ENCODE measurements around the gene TMPRSS6.

The TMPRSS6 gene

GRCh38 chr22:37043828-37044538, 65.5 kb downstream of the TMPRSS6 start:
- H3K4me1 ChIP-seq (ENCODE audit: insufficient read depth, low read length), result no peaks in the 10 kb centered on the region
- H3K27ac ChIP-seq (ENCODE audit: low read depth, low read length), result no peak overlapping the region
- H3K36me3 ChIP-seq (ENCODE audit: insufficient read depth, low read length), result no peaks in the 10 kb centered on the region
- peaks cover 0 to 6% of the 10 kb centered on the region in 2 donors for H3K27me3 ChIP-seq (ENCODE audit: control insufficient read depth in 1 of 2, insufficient read depth in 2 of 2, low read length in 2 of 2)
- H3K4me3 ChIP-seq (ENCODE audit: low read depth in 1 of 2, low read length in 2 of 2), result no peak overlapping the region
- H3K9ac ChIP-seq (ENCODE audit: low read length), result no peak overlapping the region
- no peaks in the 10 kb centered on the region for H3K9me3 ChIP-seq (ENCODE audit: low read length)

DNA sequence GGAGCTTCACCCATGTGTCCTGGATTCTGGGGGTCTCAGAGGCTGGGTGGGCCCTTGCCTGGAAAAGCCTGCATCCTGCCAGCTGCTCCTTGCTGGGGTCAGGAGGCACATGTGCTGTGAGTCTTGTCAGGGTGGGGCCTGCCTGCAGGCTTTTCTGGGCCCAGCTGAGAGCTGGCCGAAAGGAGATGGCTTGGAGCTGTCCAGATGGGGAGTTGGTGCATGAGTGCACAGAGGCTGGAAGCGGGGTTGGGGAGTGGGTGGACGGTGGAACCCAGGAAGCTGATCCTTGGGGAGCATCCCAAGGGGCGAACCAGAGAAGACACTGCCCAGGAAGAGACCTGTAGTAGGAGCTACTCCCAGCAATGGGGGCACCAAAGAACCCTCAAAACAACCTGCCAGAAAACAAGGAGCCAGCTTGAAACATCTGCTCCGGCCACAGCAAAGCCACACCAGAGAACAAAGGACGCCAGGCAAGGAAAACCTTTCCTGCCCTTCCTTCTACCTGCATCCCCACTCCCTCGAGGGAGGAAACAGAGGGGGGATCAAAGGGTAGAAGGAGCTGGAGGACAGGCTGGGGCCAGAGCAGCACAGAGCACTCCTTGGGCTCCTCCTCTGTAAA, 66.2 kb downstream of the TMPRSS6 start:
- H3K36me3 ChIP-seq (ENCODE audit: insufficient read depth, low read length), result no peaks in the 10 kb centered on the region
- no peak overlapping the region for H3K27ac ChIP-seq (ENCODE audit: low read depth, low read length)
- no peak overlapping the region for H3K9ac ChIP-seq (ENCODE audit: low read length)
- H3K4me3 ChIP-seq (ENCODE audit: low read depth in 1 of 2, low read length in 2 of 2), result no peak overlapping the region
- no peaks in the 10 kb centered on the region for H3K4me1 ChIP-seq (ENCODE audit: insufficient read depth, low read length)
- no peaks in the 10 kb centered on the region for H3K9me3 ChIP-seq (ENCODE audit: low read length)
- peaks cover 0 to 6% of the 10 kb centered on the region in 2 donors for H3K27me3 ChIP-seq (ENCODE audit: control insufficient read depth in 1 of 2, insufficient read depth in 2 of 2, low read length in 2 of 2)

- Histone ChIP-seq H3K27me3 (ENCODE audit: control insufficient read depth in 1 of 2, insufficient read depth in 2 of 2, low read length in 2 of 2) (peaks cover 8 to 12% of the 10 kb centered on the region in 2 donors), H3K36me3 (ENCODE audit: insufficient read depth, low read length) (no peaks in the 10 kb centered on the region), H3K9ac (ENCODE audit: low read length) (no peak overlapping the region), H3K4me1 (ENCODE audit: insufficient read depth, low read length) (no peaks in the 10 kb centered on the region), H3K9me3 (ENCODE audit: low read length) (no peaks in the 10 kb centered on the region), H3K27ac (ENCODE audit: low read depth, low read length) (no peak overlapping the region), H3K4me3 (ENCODE audit: low read depth in 1 of 2, low read length in 2 of 2) (no peak overlapping the region)
Observed at GRCh38 chr22:37039466-37039865, 70.0 kb downstream of the TMPRSS6 start.

- no peaks in the 10 kb centered on the region for H3K36me3 ChIP-seq (ENCODE audit: insufficient read depth, low read length)
- H3K4me3 ChIP-seq (ENCODE audit: low read depth in 1 of 2, low read length in 2 of 2), result no peak overlapping the region
- H3K4me1 ChIP-seq (ENCODE audit: insufficient read depth, low read length), result no peaks in the 10 kb centered on the region
- no peak overlapping the region for H3K27ac ChIP-seq (ENCODE audit: low read depth, low read length)
- H3K9me3 ChIP-seq (ENCODE audit: low read length), result no peaks in the 10 kb centered on the region
- no peak overlapping the region for H3K9ac ChIP-seq (ENCODE audit: low read length)
- peaks cover 6 to 8% of the 10 kb centered on the region in 2 donors for H3K27me3 ChIP-seq (ENCODE audit: control insufficient read depth in 1 of 2, insufficient read depth in 2 of 2, low read length in 2 of 2)
Observed at GRCh38 chr22:37037669-37038068, 71.8 kb downstream of the TMPRSS6 start.

DNA sequence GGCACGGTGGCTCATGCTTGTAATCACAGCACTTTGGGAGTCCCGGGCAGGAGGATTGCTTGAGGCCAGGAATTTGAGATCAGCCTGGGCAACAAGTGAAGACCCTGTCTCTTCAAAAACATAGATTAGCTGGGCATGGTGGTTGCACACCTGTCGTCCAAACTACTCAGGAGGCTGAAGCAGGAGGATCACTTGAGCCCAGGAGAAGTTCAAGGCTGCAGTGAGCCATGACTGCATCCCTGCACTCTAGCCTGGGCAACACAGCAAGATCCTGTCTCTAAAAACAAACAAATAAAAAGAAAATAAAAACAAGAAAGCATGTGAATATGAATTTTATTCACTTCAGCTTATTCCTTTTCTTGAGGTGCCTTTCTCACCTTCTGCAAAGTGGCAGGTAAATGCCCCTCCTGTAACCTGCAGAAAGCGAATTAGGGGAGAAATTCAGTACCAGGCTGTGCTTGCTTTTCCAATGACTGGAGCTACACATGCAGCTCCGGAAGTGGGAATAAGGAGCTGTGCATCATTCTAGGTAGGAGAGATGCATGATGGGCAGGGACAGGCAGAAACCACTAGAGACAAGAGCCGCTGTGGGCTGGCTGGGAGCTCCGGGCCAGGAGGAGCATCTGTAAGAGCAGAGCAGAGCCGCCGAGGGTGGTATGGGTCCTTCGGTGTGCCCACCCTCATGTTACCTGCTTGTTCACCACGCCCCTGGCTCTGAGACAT, 72.7 kb downstream of the TMPRSS6 start:
- H3K4me1 ChIP-seq (ENCODE audit: insufficient read depth, low read length), result no peaks in the 10 kb centered on the region
- H3K27ac ChIP-seq (ENCODE audit: low read depth, low read length), result no peak overlapping the region
- H3K9me3 ChIP-seq (ENCODE audit: low read length), result no peaks in the 10 kb centered on the region
- H3K4me3 ChIP-seq (ENCODE audit: low read depth in 1 of 2, low read length in 2 of 2), result no peak overlapping the region
- H3K27me3 ChIP-seq (ENCODE audit: control insufficient read depth in 1 of 2, insufficient read depth in 2 of 2, low read length in 2 of 2), result peaks cover 6 to 8% of the 10 kb centered on the region in 2 donors
- no peak overlapping the region for H3K9ac ChIP-seq (ENCODE audit: low read length)
- H3K36me3 ChIP-seq (ENCODE audit: insufficient read depth, low read length), result no peaks in the 10 kb centered on the region

DNA sequence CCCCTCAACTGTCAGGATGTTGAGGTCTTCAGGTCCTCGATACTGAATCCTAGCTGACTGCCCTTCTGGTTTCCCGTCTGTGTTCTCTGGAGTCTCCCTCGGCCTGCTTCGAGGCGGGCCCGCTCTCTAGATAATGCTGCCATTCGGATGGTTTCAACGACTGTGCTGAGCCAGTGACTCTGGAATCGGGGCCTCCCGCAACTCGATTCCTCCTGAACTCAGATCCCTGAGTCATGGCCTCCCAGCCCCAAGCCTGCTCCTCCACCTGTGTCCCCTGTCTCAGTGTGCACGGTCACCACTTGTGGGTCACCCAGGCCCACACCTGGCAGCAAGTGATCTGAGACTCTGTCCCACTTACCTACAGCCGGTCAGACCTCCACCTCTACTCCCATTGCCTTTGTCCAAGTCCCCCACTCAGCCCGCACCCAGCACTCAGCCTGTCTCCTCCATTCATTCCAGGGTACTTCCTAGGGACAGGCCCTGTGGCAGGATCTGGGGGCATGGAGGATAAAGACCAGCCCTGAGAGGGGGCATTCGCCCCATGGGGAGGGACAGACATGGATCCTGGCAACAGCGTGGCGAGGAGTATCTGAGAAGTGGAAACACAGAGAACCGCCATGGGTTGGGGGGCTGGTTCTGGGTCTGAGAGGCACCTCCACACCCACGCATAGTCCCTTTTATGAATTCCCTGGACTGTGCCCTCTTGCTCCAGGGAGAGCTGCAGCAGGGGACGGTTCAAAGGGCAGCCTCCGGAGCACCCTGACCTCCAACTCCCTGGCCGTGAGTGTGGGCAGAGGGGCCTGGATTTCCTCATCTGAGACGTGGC, 75.7 kb downstream of the TMPRSS6 start:
- no peak overlapping the region for H3K4me3 ChIP-seq (ENCODE audit: low read depth in 1 of 2, low read length in 2 of 2)
- H3K27ac ChIP-seq (ENCODE audit: low read depth, low read length), result no peak overlapping the region
- H3K27me3 ChIP-seq (ENCODE audit: control insufficient read depth in 1 of 2, insufficient read depth in 2 of 2, low read length in 2 of 2), result peaks cover 6 to 8% of the 10 kb centered on the region in 2 donors
- no peak overlapping the region for H3K9ac ChIP-seq (ENCODE audit: low read length)
- H3K36me3 ChIP-seq (ENCODE audit: insufficient read depth, low read length), result peaks cover 8% of the 10 kb centered on the region
- H3K4me1 ChIP-seq (ENCODE audit: insufficient read depth, low read length), result no peaks in the 10 kb centered on the region
- H3K9me3 ChIP-seq (ENCODE audit: low read length), result no peaks in the 10 kb centered on the region

GRCh38 chr22:37032535-37033460, 76.7 kb downstream of the TMPRSS6 start:
- no peak overlapping the region for H3K4me3 ChIP-seq (ENCODE audit: low read depth in 1 of 2, low read length in 2 of 2)
- H3K27ac ChIP-seq (ENCODE audit: low read depth, low read length), result no peak overlapping the region
- H3K4me1 ChIP-seq (ENCODE audit: insufficient read depth, low read length), result no peaks in the 10 kb centered on the region
- H3K36me3 ChIP-seq (ENCODE audit: insufficient read depth, low read length), result peaks cover 9% of the 10 kb centered on the region
- H3K27me3 ChIP-seq (ENCODE audit: control insufficient read depth in 1 of 2, insufficient read depth in 2 of 2, low read length in 2 of 2), result peaks cover 5 to 8% of the 10 kb centered on the region in 2 donors
- no peak overlapping the region for H3K9ac ChIP-seq (ENCODE audit: low read length)
- H3K9me3 ChIP-seq (ENCODE audit: low read length), result no peaks in the 10 kb centered on the region

DNA sequence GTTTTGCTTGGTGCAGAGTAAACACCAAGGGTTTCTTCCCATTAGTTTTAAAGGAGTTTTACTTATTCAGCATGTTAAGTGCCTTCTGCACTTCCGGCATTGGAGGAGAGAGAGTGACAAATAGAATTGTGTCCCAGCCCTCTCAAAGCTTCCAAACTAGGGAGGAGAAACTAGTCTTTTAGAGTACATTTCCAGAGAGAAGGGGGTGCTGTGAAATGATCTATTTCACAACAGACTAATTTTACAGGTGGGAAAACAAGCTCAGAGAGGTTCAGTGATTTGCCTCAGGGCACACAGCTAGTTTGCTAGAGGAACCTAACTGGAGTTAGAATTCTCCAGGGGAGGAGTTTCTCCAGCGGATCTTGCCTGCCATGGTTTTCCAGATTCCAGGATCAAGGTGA, 77.4 kb downstream of the TMPRSS6 start:
- Histone ChIP-seq H3K4me1 (ENCODE audit: insufficient read depth, low read length) (no peaks in the 10 kb centered on the region), H3K27me3 (ENCODE audit: control insufficient read depth in 1 of 2, insufficient read depth in 2 of 2, low read length in 2 of 2) (peaks cover 0 to 2% of the 10 kb centered on the region in 2 donors), H3K27ac (ENCODE audit: low read depth, low read length) (no peak overlapping the region), H3K36me3 (ENCODE audit: insufficient read depth, low read length) (peaks cover 15% of the 10 kb centered on the region), H3K9me3 (ENCODE audit: low read length) (no peaks in the 10 kb centered on the region), H3K4me3 (ENCODE audit: low read depth in 1 of 2, low read length in 2 of 2) (no peak overlapping the region), H3K9ac (ENCODE audit: low read length) (no peak overlapping the region)

DNA sequence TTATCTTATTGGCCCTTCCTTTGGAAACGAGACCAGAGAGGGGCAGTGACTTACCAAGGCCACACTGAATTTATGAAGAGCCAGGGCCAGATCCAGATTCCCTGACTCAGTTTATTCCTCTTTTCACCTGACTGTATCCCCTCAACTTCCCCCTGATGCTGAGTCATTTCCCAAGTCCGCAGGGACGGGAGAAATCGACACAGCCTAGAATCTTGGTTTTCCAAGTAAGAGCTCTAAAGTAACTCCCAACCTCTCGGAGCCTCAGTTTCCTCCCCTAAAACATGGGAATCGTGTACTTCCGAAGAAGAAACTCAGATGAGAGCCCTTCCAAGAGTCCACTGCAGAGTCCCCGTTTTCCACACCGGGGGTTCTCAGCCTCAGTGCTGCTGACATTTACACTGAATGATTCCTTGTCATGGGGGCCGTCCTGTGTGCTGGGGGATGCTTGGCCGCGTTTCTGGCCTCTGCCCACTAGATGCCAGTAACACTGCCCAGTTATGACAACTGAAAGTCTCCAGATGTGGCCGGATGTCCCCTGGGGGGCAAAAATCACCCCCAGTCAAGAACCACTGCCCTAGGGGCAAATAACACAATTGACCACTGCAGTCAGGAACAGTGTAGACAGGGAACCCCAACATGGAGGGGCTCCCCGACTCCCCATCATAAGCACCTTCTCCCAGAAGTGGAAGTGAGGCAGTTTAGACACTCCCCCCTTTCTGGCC, 78.8 kb downstream of the TMPRSS6 start:
- H3K4me1 ChIP-seq (ENCODE audit: insufficient read depth, low read length), result no peaks in the 10 kb centered on the region
- H3K9me3 ChIP-seq (ENCODE audit: low read length), result no peaks in the 10 kb centered on the region
- H3K36me3 ChIP-seq (ENCODE audit: insufficient read depth, low read length), result peaks cover 24% of the 10 kb centered on the region
- no peak overlapping the region for H3K9ac ChIP-seq (ENCODE audit: low read length)
- H3K27me3 ChIP-seq (ENCODE audit: control insufficient read depth in 1 of 2, insufficient read depth in 2 of 2, low read length in 2 of 2), result no peaks in the 10 kb centered on the region
- H3K4me3 ChIP-seq (ENCODE audit: low read depth in 1 of 2, low read length in 2 of 2), result no peak overlapping the region
- H3K27ac ChIP-seq (ENCODE audit: low read depth, low read length), result no peak overlapping the region

Data from muscle layer of colon (tissue), 2 donors.